Trophoblast cell (in vitro differentiated cells and primary cell): Measurements from ENCODE around the gene POLR2L.

Source experiments
- DNase-seq, 2 donors: peaks; one replicate each; pipeline ENCODE4 v3.0.0-alpha.2; 2016
- H2AFZ ChIP-seq: 2 replicates; pipeline ENCODE4 v1.6.1; 2013; ENCODE audit warnings: low read length, moderate library complexity, mild to moderate bottlenecking; ENCODE audit not compliant: insufficient read depth, poor library complexity
- H2AK5ac ChIP-seq: 2 replicates; pipeline ENCODE4 v1.6.1; 2013; ENCODE audit warnings: mild to moderate bottlenecking, low read length
- H2BK120ac ChIP-seq: 2 replicates; pipeline ENCODE4 v1.6.1; 2013; ENCODE audit warnings: low read length, mild to moderate bottlenecking, moderate library complexity; ENCODE audit not compliant: insufficient read depth, poor library complexity
- H2BK12ac ChIP-seq: 2 replicates; pipeline ENCODE4 v1.6.1; 2013; ENCODE audit warnings: mild to moderate bottlenecking, low read length, moderate library complexity
- H2BK5ac ChIP-seq: 2 replicates; pipeline ENCODE4 v1.6.1; 2013; ENCODE audit warnings: low read length, low read depth, moderate library complexity, mild to moderate bottlenecking; ENCODE audit not compliant: poor library complexity
- H3K14ac ChIP-seq: 2 replicates; pipeline ENCODE4 v1.6.1; 2013; ENCODE audit warnings: mild to moderate bottlenecking, low read length
- H3K18ac ChIP-seq: 2 replicates; pipeline ENCODE4 v1.6.1; 2013; ENCODE audit warnings: mild to moderate bottlenecking, low read length
- H3K23ac ChIP-seq: 2 replicates; pipeline ENCODE4 v1.6.1; 2013; ENCODE audit warnings: low read length
- H3K27ac ChIP-seq: 2 replicates; pipeline ENCODE4 v1.5.1; 2013; ENCODE audit warnings: low read depth, mild to moderate bottlenecking, inconsistent platforms, low read length, moderate library complexity
- H3K27me3 ChIP-seq: 2 replicates; pipeline ENCODE4 v1.6.1; 2013; ENCODE audit warnings: inconsistent platforms, mild to moderate bottlenecking, low read length, moderate library complexity; ENCODE audit not compliant: insufficient read depth
- H3K36me3 ChIP-seq, 2 experiments: 1 replicate in 1 of 2; 2 replicates in 1 of 2; pipeline ENCODE4 v1.6.1; 2013; ENCODE audit warnings: low read length in 2 of 2, mild to moderate bottlenecking in 2 of 2, moderate library complexity in 1 of 2; ENCODE audit not compliant: insufficient read depth in 2 of 2, control insufficient read depth in 1 of 2
- H3K4ac ChIP-seq: 2 replicates; pipeline ENCODE4 v1.6.1; 2013; ENCODE audit warnings: low read depth, mild to moderate bottlenecking, low read length, moderate library complexity
- H3K4me1 ChIP-seq, 2 experiments: 1 replicate in 1 of 2; 2 replicates in 1 of 2; pipeline ENCODE4 v1.6.1; 2013; ENCODE audit warnings: low read length in 2 of 2, mild to moderate bottlenecking in 2 of 2, moderate library complexity in 1 of 2; ENCODE audit not compliant: insufficient read depth in 2 of 2, control insufficient read depth in 1 of 2
- H3K4me2 ChIP-seq: 2 replicates; pipeline ENCODE4 v1.6.1; 2013; ENCODE audit warnings: inconsistent platforms, mild to moderate bottlenecking, low read length, moderate library complexity
- H3K4me3 ChIP-seq: 2 replicates; pipeline ENCODE4 v1.5.1; 2013; ENCODE audit warnings: mild to moderate bottlenecking, low read depth, low read length, inconsistent platforms
- H3K79me1 ChIP-seq: one replicate; pipeline ENCODE4 v1.6.1; 2013; ENCODE audit warnings: low read length
- H3K79me2 ChIP-seq: 2 replicates; pipeline ENCODE4 v1.6.1; 2013; ENCODE audit warnings: low read length, mild to moderate bottlenecking; ENCODE audit not compliant: control insufficient read depth, insufficient read depth, poor library complexity
- H3K9ac ChIP-seq: 2 replicates; pipeline ENCODE4 v1.6.1; 2013; ENCODE audit warnings: mild to moderate bottlenecking, low read length
- H3K9me3 ChIP-seq: 2 replicates; pipeline ENCODE4 v1.6.1; 2013; ENCODE audit warnings: low read depth, mild to moderate bottlenecking, control low read depth, inconsistent platforms, low read length; ENCODE audit not compliant: insufficient read depth
- H4K12ac ChIP-seq: 2 replicates; pipeline ENCODE4 v1.6.1; 2013; ENCODE audit warnings: low read depth, mild to moderate bottlenecking, low read length, moderate library complexity
- H4K8ac ChIP-seq: 2 replicates; pipeline ENCODE4 v1.6.1; 2013; ENCODE audit warnings: low read depth, mild to moderate bottlenecking, low read length, moderate library complexity
- H4K91ac ChIP-seq: one replicate; pipeline ENCODE4 v1.6.1; 2013; ENCODE audit warnings: low read depth, mild to moderate bottlenecking, low read length, moderate library complexity
- WGBS: extraction: QIAGEN DNeasy Blood & Tissue Kit; methylation state at CpG from one replicate; pipeline ENCODE4 v1.1.7; 2013; ENCODE audit warnings: missing lambda C conversion rate; ENCODE audit not compliant: insufficient read length, insufficient coverage; ENCODE audit errors: extremely low coverage; 5-methylcytosine and 5-hydroxymethylcytosine counted together

The POLR2L gene

GRCh38 chr11:853682-854448 lies 11.5 kb upstream of the POLR2L start:
- no peak overlapping the region for H4K12ac ChIP-seq
- H2AK5ac ChIP-seq: no peak overlapping the region
- H3K18ac ChIP-seq: no peak overlapping the region
- no peak overlapping the region for H2AFZ ChIP-seq
- peaks cover 14% of the 10 kb centered on the region for H3K27me3 ChIP-seq
- no peak overlapping the region for H2BK12ac ChIP-seq
- no peak overlapping the region for H3K4ac ChIP-seq
- H4K91ac ChIP-seq: no peak overlapping the region
- H3K4me2 ChIP-seq: no peak overlapping the region
- no peak overlapping the region for H4K8ac ChIP-seq
- H3K36me3 ChIP-seq: no peaks in the 10 kb centered on the region
- H3K79me2 ChIP-seq: no peaks in the 10 kb centered on the region
- no peaks in the 10 kb centered on the region for H3K9me3 ChIP-seq
- H3K79me1 ChIP-seq: no peaks in the 10 kb centered on the region
- H3K4me3 ChIP-seq: no peak overlapping the region
- H3K14ac ChIP-seq: no peak overlapping the region
- H2BK5ac ChIP-seq: no peak overlapping the region
- no peak for DNase-seq
- no peak overlapping the region for H3K27ac ChIP-seq
- no peak overlapping the region for H3K9ac ChIP-seq
- H3K4me1 ChIP-seq: peaks cover 6 to 9% of the 10 kb centered on the region in 2 experiments
- no peak overlapping the region for H3K23ac ChIP-seq
- H2BK120ac ChIP-seq: no peak overlapping the region
- no CpG with 5 or more reads among the region's 27 CpGs for WGBS

GRCh38 chr11:852762-853161 lies 10.4 kb upstream of the POLR2L start:
- no CpG with 5 or more reads among the region's 15 CpGs for WGBS
- Histone ChIP-seq H3K27me3 (peaks cover 14% of the 10 kb centered on the region), H4K91ac (no peak overlapping the region)

GRCh38 chr11:850775-851763 lies 8.7 kb upstream of the POLR2L start:
- WGBS: no CpG with 5 or more reads among the region's 28 CpGs

More at GRCh38 chr11:852762-853161, 10.4 kb upstream of the POLR2L start:
- no peak overlapping the region for H3K4me2 ChIP-seq
- no peak overlapping the region for H3K23ac ChIP-seq
- no peak overlapping the region for H3K27ac ChIP-seq
- no peak overlapping the region for H3K4ac ChIP-seq
- H3K79me1 ChIP-seq: no peaks in the 10 kb centered on the region
- no peak overlapping the region for H2BK5ac ChIP-seq
- H3K18ac ChIP-seq: no peak overlapping the region
- no peak for DNase-seq
- no peak overlapping the region for H4K8ac ChIP-seq
- no peak overlapping the region for H2BK12ac ChIP-seq
- H2AFZ ChIP-seq: no peak overlapping the region
- H2BK120ac ChIP-seq: no peak overlapping the region
- peaks cover 10 to 14% of the 10 kb centered on the region in 2 experiments for H3K4me1 ChIP-seq
- H3K9ac ChIP-seq: no peak overlapping the region
- no peaks in the 10 kb centered on the region for H3K9me3 ChIP-seq
- H3K14ac ChIP-seq: no peak overlapping the region
- no peaks in the 10 kb centered on the region for H3K79me2 ChIP-seq
- H4K12ac ChIP-seq: no peak overlapping the region
- H3K36me3 ChIP-seq: no peaks in the 10 kb centered on the region
- no peak overlapping the region for H3K4me3 ChIP-seq
- no peak overlapping the region for H2AK5ac ChIP-seq

GRCh38 chr11:849951-850774 lies 7.8 kb upstream of the POLR2L start:
- Histone ChIP-seq H3K4me3 (peak overlapping the region; percentile 64), H3K9me3 (no peaks in the 10 kb centered on the region), H3K4me1 (peaks cover 11 to 15% of the 10 kb centered on the region in 2 experiments), H3K23ac (no peak overlapping the region), H3K36me3 (no peaks in the 10 kb centered on the region), H3K79me1 (no peaks in the 10 kb centered on the region), H4K8ac (no peak overlapping the region), H3K9ac (no peak overlapping the region), H3K14ac (no peak overlapping the region), H4K12ac (no peak overlapping the region), H4K91ac (no peak overlapping the region), H2AK5ac (no peak overlapping the region), H2BK5ac (no peak overlapping the region), H2BK120ac (no peak overlapping the region), H3K18ac (no peak overlapping the region), H2BK12ac (no peak overlapping the region), H3K79me2 (no peaks in the 10 kb centered on the region), H3K4ac (no peak overlapping the region), H2AFZ (peak overlapping the region; percentile 12), H3K27me3 (peaks cover 14% of the 10 kb centered on the region), H3K4me2 (peak overlapping the region; percentile 92), H3K27ac (no peak overlapping the region)
- WGBS: no CpG with 5 or more reads among the region's 97 CpGs
- peak in 1 of 2 donors; percentile 30 for DNase-seq

More at GRCh38 chr11:850775-851763, 8.7 kb upstream of the POLR2L start:
- H3K36me3 ChIP-seq: no peaks in the 10 kb centered on the region
- peaks cover 10 to 14% of the 10 kb centered on the region in 2 experiments for H3K4me1 ChIP-seq
- no peaks in the 10 kb centered on the region for H3K79me2 ChIP-seq
- no peak overlapping the region for H3K9ac ChIP-seq
- no peak overlapping the region for H2AK5ac ChIP-seq
- no peak overlapping the region for H2AFZ ChIP-seq
- H3K27me3 ChIP-seq: peaks cover 14% of the 10 kb centered on the region
- H3K23ac ChIP-seq: no peak overlapping the region
- H3K79me1 ChIP-seq: no peaks in the 10 kb centered on the region
- H2BK5ac ChIP-seq: no peak overlapping the region
- H3K4me3 ChIP-seq: no peak overlapping the region
- no peak overlapping the region for H2BK120ac ChIP-seq
- peak overlapping the region; percentile 92 for H3K4me2 ChIP-seq
- DNase-seq: no peak
- no peak overlapping the region for H2BK12ac ChIP-seq
- H3K27ac ChIP-seq: no peak overlapping the region
- H3K18ac ChIP-seq: no peak overlapping the region
- no peak overlapping the region for H3K4ac ChIP-seq
- no peak overlapping the region for H3K14ac ChIP-seq
- no peak overlapping the region for H4K8ac ChIP-seq
- no peak overlapping the region for H4K91ac ChIP-seq
- H4K12ac ChIP-seq: no peak overlapping the region
- no peaks in the 10 kb centered on the region for H3K9me3 ChIP-seq
